ENCODE data around the gene ARL6IP4.
"Not testable (repeated sequence)": the region's sequence is repeated elsewhere in the genome, so short reads cannot be mapped to it uniquely, and the experiment has no call there.

ARL6IP4 gene

GRCh38 chr12:123001464-123001863 lies 21.0 kb downstream of the ARL6IP4 start:
- H3K27me3 Mint-ChIP-seq: no peaks in the 10 kb centered on the region
- no peak overlapping the region for H3K4me3 Mint-ChIP-seq
- no peaks in the 10 kb centered on the region for H3K9me3 Mint-ChIP-seq
- no peaks in the 10 kb centered on the region for H3K4me1 Mint-ChIP-seq
- no peaks in the 10 kb centered on the region for H3K36me3 Mint-ChIP-seq
- H3K27ac Mint-ChIP-seq: peak overlapping the region; percentile 8

GRCh38 chr12:123003257-123003656 lies 22.8 kb downstream of the ARL6IP4 start:
- Mint-ChIP-seq H3K4me1 (no peaks in the 10 kb centered on the region), H3K27me3 (no peaks in the 10 kb centered on the region), H3K9me3 (no peaks in the 10 kb centered on the region), H3K36me3 (no peaks in the 10 kb centered on the region), H3K4me3 (no peak overlapping the region), H3K27ac (no peak overlapping the region)

GRCh38 chr12:123004287-123004686 lies 23.8 kb downstream of the ARL6IP4 start:
- no peak overlapping the region for H3K4me3 Mint-ChIP-seq
- no peaks in the 10 kb centered on the region for H3K4me1 Mint-ChIP-seq
- no peaks in the 10 kb centered on the region for H3K9me3 Mint-ChIP-seq
- no peak overlapping the region for H3K27ac Mint-ChIP-seq
- H3K36me3 Mint-ChIP-seq: no peaks in the 10 kb centered on the region
- no peaks in the 10 kb centered on the region for H3K27me3 Mint-ChIP-seq

- no peaks in the 10 kb centered on the region for H3K4me1 Mint-ChIP-seq
- no peaks in the 10 kb centered on the region for H3K9me3 Mint-ChIP-seq
- no peaks in the 10 kb centered on the region for H3K36me3 Mint-ChIP-seq
- H3K27ac Mint-ChIP-seq: no peak overlapping the region
- H3K27me3 Mint-ChIP-seq: no peaks in the 10 kb centered on the region
- H3K4me3 Mint-ChIP-seq: no peak overlapping the region
Measured at GRCh38 chr12:123005081-123005626, 24.7 kb downstream of the ARL6IP4 start.

GRCh38 chr12:123006977-123007376 lies 26.5 kb downstream of the ARL6IP4 start:
- Mint-ChIP-seq H3K9me3 (no peaks in the 10 kb centered on the region), H3K27me3 (no peaks in the 10 kb centered on the region), H3K4me1 (no peaks in the 10 kb centered on the region), H3K4me3 (no peak overlapping the region), H3K27ac (no peak overlapping the region), H3K36me3 (peaks cover 2% of the 10 kb centered on the region)

- Mint-ChIP-seq H3K9me3 (no peaks in the 10 kb centered on the region), H3K27me3 (no peaks in the 10 kb centered on the region), H3K4me1 (peaks cover 5% of the 10 kb centered on the region), H3K4me3 (no peak overlapping the region), H3K27ac (no peak overlapping the region), H3K36me3 (peaks cover 4% of the 10 kb centered on the region)
Measured at GRCh38 chr12:123010110-123010509, 29.6 kb downstream of the ARL6IP4 start.

- Mint-ChIP-seq H3K27me3 (no peaks in the 10 kb centered on the region), H3K9me3 (no peaks in the 10 kb centered on the region), H3K4me1 (peaks cover 11% of the 10 kb centered on the region), H3K36me3 (peaks cover 4% of the 10 kb centered on the region), H3K27ac (no peak overlapping the region), H3K4me3 (no peak overlapping the region)
Measured at GRCh38 chr12:123010681-123011080, 30.2 kb downstream of the ARL6IP4 start.

- H3K27ac Mint-ChIP-seq: no peak overlapping the region
- peaks cover 4% of the 10 kb centered on the region for H3K36me3 Mint-ChIP-seq
- no peaks in the 10 kb centered on the region for H3K27me3 Mint-ChIP-seq
- H3K4me1 Mint-ChIP-seq: peaks cover 12% of the 10 kb centered on the region
- H3K4me3 Mint-ChIP-seq: no peak overlapping the region
- H3K9me3 Mint-ChIP-seq: no peaks in the 10 kb centered on the region
Measured at GRCh38 chr12:123011701-123012100, 31.2 kb downstream of the ARL6IP4 start.

- H3K36me3 Mint-ChIP-seq: peaks cover 4% of the 10 kb centered on the region
Measured at GRCh38 chr12:123013185-123014095, 33.0 kb downstream of the ARL6IP4 start.

GRCh38 chr12:123014473-123014872 lies 34.0 kb downstream of the ARL6IP4 start:
- peak overlapping the region; percentile 17 for H3K27ac Mint-ChIP-seq
- H3K4me3 Mint-ChIP-seq, H3K36me3 Mint-ChIP-seq, H3K27me3 Mint-ChIP-seq, H3K9me3 Mint-ChIP-seq: not testable (repeated sequence)
- H3K4me1 Mint-ChIP-seq: peaks cover 26% of the 10 kb centered on the region

More at GRCh38 chr12:123013185-123014095, 33.0 kb downstream of the ARL6IP4 start:
- Mint-ChIP-seq H3K4me1 (peaks cover 20% of the 10 kb centered on the region), H3K4me3 (no peak overlapping the region), H3K9me3 (no peaks in the 10 kb centered on the region), H3K27ac (no peak overlapping the region), H3K27me3 (no peaks in the 10 kb centered on the region)

- peaks cover 38% of the 10 kb centered on the region for H3K4me1 Mint-ChIP-seq
- H3K27me3 Mint-ChIP-seq: no peaks in the 10 kb centered on the region
- H3K9me3 Mint-ChIP-seq: no peaks in the 10 kb centered on the region
- no peak overlapping the region for H3K4me3 Mint-ChIP-seq
- H3K36me3 Mint-ChIP-seq: peaks cover 2% of the 10 kb centered on the region
- peak overlapping the region; percentile 90 for H3K27ac Mint-ChIP-seq
Measured at GRCh38 chr12:123017753-123018152, 37.3 kb downstream of the ARL6IP4 start.

- H3K9me3 Mint-ChIP-seq: no peaks in the 10 kb centered on the region
- peak overlapping the region; percentile 60 for H3K27ac Mint-ChIP-seq
- no peaks in the 10 kb centered on the region for H3K27me3 Mint-ChIP-seq
- no peak overlapping the region for H3K4me3 Mint-ChIP-seq
- peaks cover 52% of the 10 kb centered on the region for H3K4me1 Mint-ChIP-seq
- peaks cover 3% of the 10 kb centered on the region for H3K36me3 Mint-ChIP-seq
Measured at GRCh38 chr12:123019841-123020138, 39.3 kb downstream of the ARL6IP4 start.

GRCh38 chr12:123021688-123022604 lies 41.5 kb downstream of the ARL6IP4 start:
- Mint-ChIP-seq H3K9me3 (no peaks in the 10 kb centered on the region), H3K4me3 (no peak overlapping the region), H3K4me1 (peaks cover 46% of the 10 kb centered on the region), H3K27me3 (no peaks in the 10 kb centered on the region), H3K27ac (no peak overlapping the region), H3K36me3 (peaks cover 3% of the 10 kb centered on the region)

- no peak overlapping the region for H3K4me3 Mint-ChIP-seq
Measured at GRCh38 chr12:123022846-123023245, 42.4 kb downstream of the ARL6IP4 start.

GRCh38 chr12:123024819-123025391 lies 44.4 kb downstream of the ARL6IP4 start:
- peak overlapping the region; percentile 65 for H3K27ac Mint-ChIP-seq
- peaks cover 40% of the 10 kb centered on the region for H3K4me1 Mint-ChIP-seq
- H3K36me3 Mint-ChIP-seq: peaks cover 3% of the 10 kb centered on the region
- H3K9me3 Mint-ChIP-seq: no peaks in the 10 kb centered on the region
- peak overlapping the region; percentile 39 for H3K4me3 Mint-ChIP-seq
- H3K27me3 Mint-ChIP-seq: no peaks in the 10 kb centered on the region

More at GRCh38 chr12:123022846-123023245, 42.4 kb downstream of the ARL6IP4 start:
- no peaks in the 10 kb centered on the region for H3K9me3 Mint-ChIP-seq
- H3K27ac Mint-ChIP-seq: no peak overlapping the region
- H3K4me1 Mint-ChIP-seq: peaks cover 43% of the 10 kb centered on the region
- no peaks in the 10 kb centered on the region for H3K27me3 Mint-ChIP-seq
- peaks cover 3% of the 10 kb centered on the region for H3K36me3 Mint-ChIP-seq
